A549 (cell line): ENCODE results near the gene EBF3. TPM values are rescaled to one million over a fixed set of nuclear protein-coding genes. Genes with fewer than 3 reads are reported as not detected.

Source experiments
- ATAC-seq, 2 experiments: fragments of 200-7000 bp in 1 of 2; fragments of >200 bp in 1 of 2; cut with Nextera tagmentation in 1 of 2; cut with Tn5 transposase in 1 of 2; 3 replicates each; pipeline versions ENCODE4 v1.8.0 to v1.9.1; 2018 to 2020; ENCODE audit warnings: mild to moderate bottlenecking in 1 of 2, moderate library complexity in 1 of 2
- CTCF ChIA-PET: fragments of 300-600 bp; sonication (Branson Sonifier 250); formaldehyde crosslinking; extraction: SDS; loops from one replicate; lab custom pipeline; 2021; ENCODE audit warnings: antibody characterized with exemption, inconsistent platforms; lab: Yijun Ruan, JAX
- POLR2A ChIA-PET: fragments of 350-600 bp; formaldehyde crosslinking; extraction: SDS; loops from one replicate; lab custom pipeline; 2021; ENCODE audit warnings: antibody characterized with exemption, inconsistent platforms; lab: Yijun Ruan, JAX
- DNase-seq, 2 experiments: peaks; one replicate each; pipeline versions ENCODE4 v3.0.0 to v3.0.0-alpha.2; 2011 to 2016; ENCODE audit warnings: low read depth in 1 of 2, low spot score in 1 of 2
- FAIRE-seq: peaks from 2 replicates; lab custom pipeline; 2011; peaks lifted over from hg19 to GRCh38; lab: Jason Lieb, UNC
- H3K27ac ChIP-seq, 2 experiments: fragments of >200 bp; sonication (Bioruptor Twin); formaldehyde crosslinking; 3 replicates each; pipeline ENCODE4 v1.5.1; 2016 to 2017
- H3K4me1 ChIP-seq: fragments of >200 bp; sonication (Bioruptor Twin); formaldehyde crosslinking; 3 replicates; pipeline ENCODE4 v1.6.1; 2016
- H3K4me2 ChIP-seq: fragments of >200 bp; sonication (Bioruptor Twin); formaldehyde crosslinking; 3 replicates; pipeline ENCODE4 v1.6.1; 2016
- H3K4me3 ChIP-seq: fragments of >200 bp; sonication (Bioruptor Twin); formaldehyde crosslinking; 3 replicates; pipeline ENCODE4 v1.5.1; 2016
- H3K9me3 ChIP-seq: fragments of >200 bp; sonication (Bioruptor Twin); formaldehyde crosslinking; 3 replicates; pipeline ENCODE4 v1.6.1; 2016
- ATOH8 ChIP-seq: fragments of 250-450 bp; sonication (Bioruptor Pico); IDR thresholded peaks from 2 replicates; pipeline ENCODE4 v1.5.0; 2020; ENCODE audit warnings: low read depth, mild to moderate bottlenecking, moderate library complexity
- BHLHE40 ChIP-seq: IDR thresholded peaks from 2 replicates; pipeline ENCODE4 v1.6.1; 2012; ENCODE audit warnings: low read depth, low read length, inconsistent platforms
- CBX2 ChIP-seq: fragments of 200-600 bp; sonication (generic); IDR thresholded peaks from 2 replicates; pipeline ENCODE4 v1.6.1; 2016; ENCODE audit warnings: low read depth, mild to moderate bottlenecking, borderline replicate concordance
- CHD4 ChIP-seq: fragments of 200-600 bp; sonication (generic); IDR thresholded peaks from 2 replicates; pipeline ENCODE4 v1.6.1; 2016; ENCODE audit warnings: antibody characterized with exemption, mild to moderate bottlenecking, borderline replicate concordance
- EHF ChIP-seq: fragments of 250-450 bp; sonication (Bioruptor Pico); IDR thresholded peaks from 2 replicates; pipeline ENCODE4 v1.5.0; 2020; ENCODE audit warnings: mild to moderate bottlenecking
- ESRRA ChIP-seq: fragments of 150-350 bp; IDR thresholded peaks from 2 replicates; pipeline ENCODE4 v1.6.1; 2014; ENCODE audit warnings: mild to moderate bottlenecking, low read length, borderline replicate concordance
- FOSL2 ChIP-seq, 2 experiments: fragments of 450-650 bp in 1 of 2; fragments of >200 bp in 1 of 2; sonication (Bioruptor Twin) in 1 of 2; formaldehyde crosslinking; IDR thresholded peaks; 2 replicates each; pipeline versions ENCODE4 v1.5.0 to v1.6.1; 2016 to 2020; ENCODE audit warnings: mild to moderate bottlenecking in 1 of 2, moderate library complexity in 1 of 2
- FOXS1 ChIP-seq: fragments of 250-450 bp; sonication (Bioruptor Pico); IDR thresholded peaks from 2 replicates; pipeline ENCODE4 v1.5.0; 2020; ENCODE audit warnings: mild to moderate bottlenecking, moderate library complexity
- HDAC2 ChIP-seq: fragments of 200-600 bp; sonication (generic); IDR thresholded peaks from 2 replicates; pipeline ENCODE4 v1.6.1; 2016
- HES2 ChIP-seq: fragments of >200 bp; sonication (Bioruptor Twin); formaldehyde crosslinking; IDR thresholded peaks from 2 replicates; pipeline ENCODE4 v1.6.1; 2016
- HEYL ChIP-seq: fragments of 250-450 bp; sonication (Bioruptor Pico); IDR thresholded peaks from 2 replicates; pipeline ENCODE4 v1.8.0; 2021; ENCODE audit warnings: mild to moderate bottlenecking, moderate library complexity
- HOXA7 ChIP-seq: fragments of 250-450 bp; sonication (Bioruptor Pico); IDR thresholded peaks from 2 replicates; pipeline ENCODE4 v1.5.0; 2020; ENCODE audit warnings: mild to moderate bottlenecking, moderate library complexity
- JUN ChIP-seq, 2 experiments: fragments of >200 bp; sonication (Bioruptor Twin); formaldehyde crosslinking; IDR thresholded peaks; 2 replicates in 1 of 2; 3 replicates in 1 of 2; pipeline ENCODE4 v1.6.1; 2016 to 2017
- JUNB ChIP-seq: fragments of >200 bp; sonication (Bioruptor Twin); formaldehyde crosslinking; IDR thresholded peaks from 2 replicates; pipeline ENCODE4 v1.6.1; 2016
- MAZ ChIP-seq: fragments of 150-350 bp; IDR thresholded peaks from 2 replicates; pipeline ENCODE4 v1.6.1; 2014; ENCODE audit warnings: antibody characterized with exemption, low read depth, low read length, borderline replicate concordance
- MYC ChIP-seq: IDR thresholded peaks from 2 replicates; pipeline ENCODE4 v1.6.1; 2012; ENCODE audit warnings: mild to moderate bottlenecking, inconsistent platforms, low read length, improper control_type of control experiment, borderline replicate concordance
- NFE2L2 ChIP-seq: fragments of 150-350 bp; conservative IDR thresholded peaks from 2 replicates; pipeline ENCODE4 v1.6.1; 2014; ENCODE audit warnings: low read length
- NPAS2 ChIP-seq: fragments of 250-450 bp; sonication (Bioruptor Pico); IDR thresholded peaks from 2 replicates; pipeline ENCODE4 v1.8.0; 2022; ENCODE audit warnings: mild to moderate bottlenecking, moderate library complexity, borderline replicate concordance
- POLR2A ChIP-seq: IDR thresholded peaks from 2 replicates; pipeline ENCODE4 v1.6.1; 2012; ENCODE audit warnings: mild to moderate bottlenecking, low read length
- RAD21 ChIP-seq, 2 experiments: fragments of >200 bp in 1 of 2; sonication (Bioruptor Twin) in 1 of 2; formaldehyde crosslinking in 1 of 2; IDR thresholded peaks in 1 of 2; conservative IDR thresholded peaks in 1 of 2; 2 replicates in 1 of 2; 3 replicates in 1 of 2; pipeline ENCODE4 v1.6.1; 2012 to 2018; ENCODE audit warnings: inconsistent platforms in 1 of 2
- RCOR1 ChIP-seq: fragments of 150-350 bp; IDR thresholded peaks from 2 replicates; pipeline ENCODE4 v1.6.1; 2014; ENCODE audit warnings: antibody characterized with exemption, low read length, low read depth
- RNF2 ChIP-seq: fragments of 200-600 bp; sonication (generic); IDR thresholded peaks from 2 replicates; pipeline ENCODE4 v1.6.1; 2016; ENCODE audit warnings: low read depth, mild to moderate bottlenecking, antibody characterized with exemption, moderate library complexity, borderline replicate concordance
- SMC3 ChIP-seq: fragments of >200 bp; sonication (Bioruptor Twin); formaldehyde crosslinking; IDR thresholded peaks from 3 replicates; pipeline ENCODE4 v1.6.1; 2018; ENCODE audit warnings: inconsistent platforms
- SREBF2 ChIP-seq: fragments of 450-650 bp; IDR thresholded peaks from 2 replicates; pipeline ENCODE4 v1.6.1; 2014; ENCODE audit warnings: mild to moderate bottlenecking, moderate library complexity
- TP53 ChIP-seq: fragments of 250-450 bp; sonication (Bioruptor Pico); IDR thresholded peaks from 2 replicates; pipeline ENCODE4 v1.5.0; 2021; ENCODE audit warnings: mild to moderate bottlenecking, moderate library complexity
- ZC3H11A ChIP-seq: fragments of 450-650 bp; IDR thresholded peaks from 2 replicates; pipeline ENCODE4 v1.6.1; 2014; ENCODE audit warnings: antibody characterized with exemption, mild to moderate bottlenecking
- WGBS: methylation state at CpG from one replicate; pipeline ENCODE4 v1.1.6; 2017; ENCODE audit errors: missing lambda C conversion rate; 5-methylcytosine and 5-hydroxymethylcytosine counted together
- polyA plus RNA-seq, 4 experiments: library from polyadenylated mRNA; depleted of rRNA in 3 of 4; stranded (reverse); fragments of >200 nt; fragmentation: RNase III in 1 of 4; extraction: RNeasy Plus Mini Kit Qiagen cat#74134 plus additional on column Dnase treatment in 1 of 4; gene quantifications; 2 replicates in 3 of 4; 3 replicates in 1 of 4; pipeline ENCODE4 v1.2.3, GENCODE V29; 2011 to 2017
- TF ChIP-seq, protein P1 (sequence below): IDR thresholded peaks from 2 replicates; pipeline ENCODE4 v1.6.1; 2012
- TF ChIP-seq, protein P2 (sequence below): IDR thresholded peaks from 2 replicates; pipeline ENCODE4 v1.6.1; 2012
- TF ChIP-seq, protein P3 (sequence below): fragments of 450-650 bp; IDR thresholded peaks from 2 replicates; pipeline ENCODE4 v1.6.1; 2014; ENCODE audit warnings: antibody characterized with exemption

EBF3 gene
- polyA plus RNA-seq, 2 of the 4 experiments (the other 2 are of a cell fraction), result 0.12 TPM; not detected in 1

GRCh38 chr10:129809431-129809830 is 154.6 kb downstream of the EBF3 start:
- DNase-seq (no peak), FAIRE-seq (no peak), ATAC-seq (no peak)
- H3K4me3 ChIP-seq, result no peak overlapping the region
- CTCF ChIA-PET, result no interaction called here
- TF ChIP-seq, protein P1, sequence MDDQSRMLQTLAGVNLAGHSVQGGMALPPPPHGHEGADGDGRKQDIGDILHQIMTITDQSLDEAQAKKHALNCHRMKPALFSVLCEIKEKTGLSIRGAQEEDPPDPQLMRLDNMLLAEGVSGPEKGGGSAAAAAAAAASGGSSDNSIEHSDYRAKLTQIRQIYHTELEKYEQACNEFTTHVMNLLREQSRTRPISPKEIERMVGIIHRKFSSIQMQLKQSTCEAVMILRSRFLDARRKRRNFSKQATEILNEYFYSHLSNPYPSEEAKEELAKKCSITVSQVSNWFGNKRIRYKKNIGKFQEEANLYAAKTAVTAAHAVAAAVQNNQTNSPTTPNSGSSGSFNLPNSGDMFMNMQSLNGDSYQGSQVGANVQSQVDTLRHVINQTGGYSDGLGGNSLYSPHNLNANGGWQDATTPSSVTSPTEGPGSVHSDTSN, result no peak
- TF ChIP-seq SREBF2 (no peak), RNF2 (no peak), MAZ (no peak), BHLHE40 (no peak)
- no peak overlapping the region for H3K27ac ChIP-seq
- H3K9me3 ChIP-seq, result no peaks in the 10 kb centered on the region
- H3K4me1 ChIP-seq, result no peaks in the 10 kb centered on the region
- WGBS, result 4% methylated on average over 5 of the region's 9 CpGs
- POLR2A ChIA-PET, result no interaction called here
- H3K4me2 ChIP-seq, result no peak overlapping the region

DNA sequence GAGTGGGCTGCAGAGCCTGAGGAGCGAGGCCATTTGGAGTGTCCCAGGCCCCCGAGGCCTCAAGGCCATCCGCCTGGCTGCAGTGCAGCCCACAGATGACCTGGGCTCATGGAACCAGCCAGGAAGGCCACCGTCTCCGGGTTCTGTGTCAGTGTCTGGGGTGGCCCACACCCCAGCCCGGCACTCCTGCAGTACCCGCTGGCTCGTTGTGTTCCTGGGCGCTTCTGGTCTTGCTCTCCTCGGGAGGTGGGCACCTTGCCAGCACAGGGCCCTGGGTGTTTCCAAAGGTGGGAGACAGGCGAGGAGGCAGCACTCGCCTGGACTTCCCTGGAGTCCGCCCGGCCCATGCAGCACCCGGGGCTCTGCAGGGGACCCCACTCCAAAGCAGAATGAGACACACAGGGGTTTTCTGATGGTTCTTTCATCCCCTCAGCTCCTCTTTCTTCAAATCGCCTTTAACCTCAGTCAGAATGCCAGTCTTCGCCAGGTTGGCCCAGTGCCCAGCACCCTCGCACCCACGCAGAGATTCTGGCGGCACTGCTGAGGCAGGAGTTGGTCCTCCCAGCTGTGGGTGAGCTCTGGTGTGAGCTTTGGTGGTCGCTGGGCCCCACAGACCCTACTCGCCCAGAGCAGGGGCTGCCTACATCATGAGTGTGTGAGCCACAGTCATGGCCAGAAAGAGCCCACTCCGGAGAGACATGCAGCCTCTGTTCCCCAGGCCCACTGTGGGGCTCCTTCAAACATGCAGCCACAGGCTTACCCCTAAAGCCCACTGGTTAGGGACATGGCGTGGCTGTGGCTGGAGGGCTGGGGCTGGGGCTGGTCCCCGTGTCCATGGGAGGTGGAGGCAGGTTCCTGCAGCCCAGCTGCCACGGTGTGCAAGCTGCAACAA is 155.7 kb downstream of the EBF3 start:
- no peak for FAIRE-seq
- ChIA-PET POLR2A (no interaction called here), CTCF (no interaction called here)
- Histone ChIP-seq H3K4me1 (no peaks in the 10 kb centered on the region), H3K4me3 (no peak overlapping the region), H3K9me3 (peaks cover 4% of the 10 kb centered on the region; the same call in 1 of the 3 replicates), H3K4me2 (no peak overlapping the region), H3K27ac (no peak overlapping the region)
- WGBS, result 20% methylated on average over 15 of the region's 26 CpGs
- no peak for DNase-seq
- TF ChIP-seq MYC (no peak), FOXS1 (CRISPR knock-in tag) (no peak), HDAC2 (no peak), SMC3 (no peak), ATOH8 (no peak), RNF2 (no peak), FOSL2 (IDR thresholded peaks at IDR 0.05) (no peak), FOSL2 (CRISPR knock-in tag; IDR thresholded peaks at IDR 0.05) (no peak), RAD21 (conservative IDR thresholded peaks at IDR 0.05 in 1 of 2, IDR thresholded peaks at IDR 0.05 in 1 of 2) (no peak), TP53 (no peak), ZC3H11A (no peak), JUN (IDR thresholded peaks at IDR 0.05) (no peak), ESRRA (no peak), JUNB (no peak), NPAS2 (CRISPR knock-in tag) (no peak), CHD4 (no peak), SREBF2 (no peak)
- TF ChIP-seq, protein P2, sequence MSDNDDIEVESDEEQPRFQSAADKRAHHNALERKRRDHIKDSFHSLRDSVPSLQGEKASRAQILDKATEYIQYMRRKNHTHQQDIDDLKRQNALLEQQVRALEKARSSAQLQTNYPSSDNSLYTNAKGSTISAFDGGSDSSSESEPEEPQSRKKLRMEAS, result no peak
- TF ChIP-seq, protein P3, sequence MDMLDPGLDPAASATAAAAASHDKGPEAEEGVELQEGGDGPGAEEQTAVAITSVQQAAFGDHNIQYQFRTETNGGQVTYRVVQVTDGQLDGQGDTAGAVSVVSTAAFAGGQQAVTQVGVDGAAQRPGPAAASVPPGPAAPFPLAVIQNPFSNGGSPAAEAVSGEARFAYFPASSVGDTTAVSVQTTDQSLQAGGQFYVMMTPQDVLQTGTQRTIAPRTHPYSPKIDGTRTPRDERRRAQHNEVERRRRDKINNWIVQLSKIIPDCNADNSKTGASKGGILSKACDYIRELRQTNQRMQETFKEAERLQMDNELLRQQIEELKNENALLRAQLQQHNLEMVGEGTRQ, result no peak
- no peak for ATAC-seq

DNA sequence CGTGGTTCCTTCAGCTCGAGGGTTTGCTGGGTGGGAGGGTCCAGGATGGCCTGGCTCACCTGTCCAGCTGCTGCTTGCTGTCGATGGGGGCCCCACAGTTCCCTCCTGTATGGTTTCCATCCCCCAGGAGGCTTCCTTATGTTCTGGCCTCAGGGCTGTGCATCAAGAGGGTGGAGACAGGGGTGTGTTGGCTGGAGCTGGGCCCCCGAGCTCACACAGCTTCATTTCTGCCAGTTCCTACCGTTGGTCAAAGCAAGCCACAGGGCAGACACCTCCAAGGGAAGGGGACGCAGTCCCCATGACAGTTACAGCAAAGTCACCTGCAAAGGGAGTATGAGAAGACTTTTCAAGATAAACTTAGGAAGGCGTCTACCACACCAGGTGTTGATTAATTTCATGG is 156.9 kb downstream of the EBF3 start:
- no peak for DNase-seq
- 0% methylated on average over 7 of the region's 7 CpGs for WGBS
- ChIA-PET POLR2A (no interaction called here), CTCF (no interaction called here)
- Histone ChIP-seq H3K4me2 (no peak overlapping the region), H3K4me1 (no peaks in the 10 kb centered on the region), H3K27ac (no peak overlapping the region), H3K4me3 (no peak overlapping the region), H3K9me3 (peaks cover 4% of the 10 kb centered on the region; the same call in 1 of the 3 replicates)
- no peak for FAIRE-seq
- TF ChIP-seq EHF (CRISPR knock-in tag) (no peak), POLR2A (no peak), BHLHE40 (no peak), HEYL (CRISPR knock-in tag) (no peak), NPAS2 (CRISPR knock-in tag) (no peak), HES2 (no peak), HOXA7 (CRISPR knock-in tag) (no peak), ESRRA (no peak), RCOR1 (no peak), RAD21 (conservative IDR thresholded peaks at IDR 0.05 in 1 of 2, IDR thresholded peaks at IDR 0.05 in 1 of 2) (no peak), NFE2L2 (no peak), CBX2 (no peak)
- ATAC-seq, result no peak
